IMR-90 (cell line): ENCODE measurements around the gene CRLF1. TPM values are rescaled to one million over a fixed set of nuclear protein-coding genes. Genes with fewer than 3 reads are reported as not detected.

Experiments
- ATAC-seq: fragments of 200-7000 bp; cut with Tn5 transposase; 2 replicates; pipeline ENCODE4 v1.9.1; 2020; ENCODE audit warnings: low read depth, mild to moderate bottlenecking, moderate library complexity
- BruUV-seq: library from RNA; stranded (reverse); fragments of 400-500 nt; replicated peaks from 2 replicates; lab custom pipeline; 2021; lab: Mats Ljungman, UMichigan
- CTCF ChIA-PET: fragments of 300-600 bp; formaldehyde crosslinking; extraction: SDS; loops from one replicate; lab custom pipeline; 2021; ENCODE audit warnings: antibody characterized with exemption; lab: Yijun Ruan, JAX
- POLR2A ChIA-PET: fragments of 300-600 bp; sonication (Branson Sonifier 250); formaldehyde crosslinking; loops from one replicate; lab custom pipeline; 2022; ENCODE audit warnings: antibody characterized with exemption; ENCODE audit not compliant: unreplicated experiment; lab: Charles Lee
- DNase-seq: peaks from one replicate; pipeline ENCODE4 v3.0.0; 2013
- H2AFZ ChIP-seq: replicated peaks from 2 replicates; pipeline ENCODE3; 2013; ENCODE audit warnings: low read length, mild to moderate bottlenecking; ENCODE audit not compliant: poor library complexity
- H2AK5ac ChIP-seq: 2 replicates; pipeline ENCODE4 v1.6.1; 2013; ENCODE audit warnings: low read depth, low read length, inconsistent platforms
- H2AK9ac ChIP-seq: replicated peaks from 2 replicates; pipeline ENCODE3; 2013; ENCODE audit warnings: mild to moderate bottlenecking, low read depth, low read length, moderate library complexity; ENCODE audit not compliant: poor library complexity
- H2BK120ac ChIP-seq: 2 replicates; pipeline ENCODE4 v1.6.1; 2013; ENCODE audit warnings: low read depth, low read length, inconsistent platforms
- H2BK15ac ChIP-seq: 3 replicates; pipeline ENCODE4 v1.6.1; 2013; ENCODE audit warnings: low read depth, low read length, inconsistent platforms
- H2BK20ac ChIP-seq: 2 replicates; pipeline ENCODE4 v1.6.1; 2013; ENCODE audit warnings: low read depth, mild to moderate bottlenecking, inconsistent platforms, low read length, moderate library complexity
- H2BK5ac ChIP-seq: 2 replicates; pipeline ENCODE4 v1.6.1; 2013; ENCODE audit warnings: mild to moderate bottlenecking, low read depth, low read length, inconsistent platforms; ENCODE audit not compliant: poor library complexity, severe bottlenecking
- H3K14ac ChIP-seq: replicated peaks from 2 replicates; pipeline ENCODE4 v1.6.1; 2013; ENCODE audit warnings: low read depth, low read length, inconsistent platforms
- H3K18ac ChIP-seq: 2 replicates; pipeline ENCODE4 v1.6.1; 2013; ENCODE audit warnings: low read depth, low read length, control low read depth
- H3K23ac ChIP-seq: 2 replicates; pipeline ENCODE4 v1.6.1; 2013; ENCODE audit warnings: low read depth, low read length, inconsistent platforms
- H3K27ac ChIP-seq: 2 replicates; pipeline ENCODE4 v1.5.1; 2013; ENCODE audit warnings: mild to moderate bottlenecking, control low read depth, low read length; ENCODE audit not compliant: insufficient read depth
- H3K27me3 ChIP-seq: 2 replicates; pipeline ENCODE4 v1.6.1; 2013; ENCODE audit warnings: low read length; ENCODE audit not compliant: control insufficient read depth, insufficient read depth
- H3K36me3 ChIP-seq: 2 replicates; pipeline ENCODE4 v1.6.1; 2013; ENCODE audit warnings: low read length, mixed read lengths; ENCODE audit not compliant: control insufficient read depth, insufficient read depth
- H3K4ac ChIP-seq: 2 replicates; pipeline ENCODE4 v1.6.1; 2013; ENCODE audit warnings: low read depth, low read length, inconsistent platforms
- H3K4me1 ChIP-seq: 2 replicates; pipeline ENCODE4 v1.6.1; 2013; ENCODE audit warnings: low read length, mixed read lengths; ENCODE audit not compliant: control insufficient read depth, insufficient read depth
- H3K4me2 ChIP-seq: 2 replicates; pipeline ENCODE4 v1.6.1; 2013; ENCODE audit warnings: low read depth, mild to moderate bottlenecking, control low read depth, low read length, moderate library complexity
- H3K4me3 ChIP-seq: 2 replicates; pipeline ENCODE4 v1.5.1; 2013; ENCODE audit warnings: low read depth, mild to moderate bottlenecking, control low read depth, low read length, moderate library complexity; ENCODE audit not compliant: insufficient read depth
- H3K56ac ChIP-seq: 2 replicates; pipeline ENCODE4 v1.6.1; 2013; ENCODE audit warnings: low read length, inconsistent platforms; ENCODE audit not compliant: insufficient read depth; ENCODE audit errors: extremely low read depth
- H3K79me1 ChIP-seq, 2 experiments: 2 replicates each; pipeline ENCODE4 v1.6.1; 2013; ENCODE audit warnings: low read length in 2 of 2, inconsistent platforms in 1 of 2, low read depth in 1 of 2
- H3K9ac ChIP-seq: 2 replicates; pipeline ENCODE4 v1.6.1; 2013; ENCODE audit warnings: low read depth, low read length, control low read depth
- H3K9me1 ChIP-seq: 2 replicates; pipeline ENCODE4 v1.6.1; 2013; ENCODE audit warnings: low read length, inconsistent platforms; ENCODE audit not compliant: insufficient read depth
- H3K9me3 ChIP-seq: 2 replicates; pipeline ENCODE4 v1.6.1; 2013; ENCODE audit warnings: low read length; ENCODE audit not compliant: control insufficient read depth, insufficient read depth
- H4K20me1 ChIP-seq: 2 replicates; pipeline ENCODE4 v1.6.1; 2013; ENCODE audit warnings: low read length, inconsistent platforms; ENCODE audit not compliant: insufficient read depth
- H4K5ac ChIP-seq: 2 replicates; pipeline ENCODE4 v1.6.1; 2013; ENCODE audit warnings: mild to moderate bottlenecking, low read depth, low read length, control low read depth
- H4K8ac ChIP-seq, 2 experiments: 2 replicates each; pipeline ENCODE4 v1.6.1; 2013; ENCODE audit warnings: low read depth in 2 of 2, low read length in 2 of 2, control low read depth in 1 of 2, inconsistent platforms in 1 of 2
- H4K91ac ChIP-seq: 2 replicates; pipeline ENCODE4 v1.6.1; 2013; ENCODE audit warnings: low read depth, low read length, inconsistent platforms; ENCODE audit not compliant: insufficient read depth
- BHLHE40 ChIP-seq: fragments of 150-350 bp; IDR thresholded peaks from 2 replicates; pipeline ENCODE4 v1.6.1; 2016; ENCODE audit warnings: mild to moderate bottlenecking, low read depth, low read length
- CEBPB ChIP-seq: IDR thresholded peaks from 2 replicates; pipeline ENCODE4 v1.6.1; 2012; ENCODE audit warnings: low read depth, low read length, improper control_type of control experiment
- CHD1 ChIP-seq: IDR thresholded peaks from 2 replicates; pipeline ENCODE4 v1.6.1; 2012; ENCODE audit warnings: low read depth, low read length, improper control_type of control experiment
- FOS ChIP-seq: fragments of 150-350 bp; IDR thresholded peaks from 2 replicates; pipeline ENCODE4 v1.6.1; 2016; ENCODE audit warnings: low read depth, low read length
- MAZ ChIP-seq: IDR thresholded peaks from 2 replicates; pipeline ENCODE4 v1.6.1; 2012; ENCODE audit warnings: low read depth, mild to moderate bottlenecking, low read length, improper control_type of control experiment, moderate library complexity, borderline replicate concordance
- NFE2L2 ChIP-seq: fragments of 150-350 bp; IDR thresholded peaks from 2 replicates; pipeline ENCODE4 v1.6.1; 2016; ENCODE audit warnings: low read depth, mild to moderate bottlenecking, low read length
- POLR2A ChIP-seq: IDR thresholded peaks from 2 replicates; pipeline ENCODE4 v1.6.1; 2012; ENCODE audit warnings: mild to moderate bottlenecking, low read depth, low read length
- RAD21 ChIP-seq: IDR thresholded peaks from 2 replicates; pipeline ENCODE4 v1.6.1; 2012; ENCODE audit warnings: low read length, improper control_type of control experiment
- RCOR1 ChIP-seq: IDR thresholded peaks from 2 replicates; pipeline ENCODE4 v1.6.1; 2012; ENCODE audit warnings: mild to moderate bottlenecking, low read length, improper control_type of control experiment; ENCODE audit not compliant: insufficient replicate concordance
- RFX5 ChIP-seq: IDR thresholded peaks from 2 replicates; pipeline ENCODE4 v1.8.0; 2012; ENCODE audit warnings: low read depth, mild to moderate bottlenecking, low read length, moderate library complexity
- SMC3 ChIP-seq: fragments of 150-350 bp; IDR thresholded peaks from 2 replicates; pipeline ENCODE4 v1.6.1; 2016; ENCODE audit warnings: low read depth, mild to moderate bottlenecking, antibody characterized with exemption, low read length, moderate library complexity
- WGBS, 2 experiments: methylation state at CpG; one replicate each; pipeline versions ENCODE4 v1.1.5 to v1.1.7; 2013; ENCODE audit warnings: missing lambda C conversion rate in 2 of 2; ENCODE audit not compliant: insufficient read length in 1 of 2; ENCODE audit errors: extremely low coverage in 2 of 2; 5-methylcytosine and 5-hydroxymethylcytosine counted together
- dilution Hi-C: fragments of 300-500 bp; cut with HindIII; formaldehyde crosslinking; loops from one replicate; pipeline ENCODE4 v1.14.3; 2018; ENCODE audit warnings: low sequenced_read_pairs; ENCODE audit not compliant: unreplicated experiment
- in situ Hi-C: fragments of 300-500 bp; cut with MboI; formaldehyde crosslinking; loops from 3 replicates; pipeline ENCODE4 v1.14.3; 2019; ENCODE audit warnings: low sequenced_read_pairs, inconsistent platforms, mixed read lengths
- intact Hi-C: fragments of 100-400 bp; cut with micrococcal nuclease; formaldehyde crosslinking; loops from 2 replicates; pipeline ENCODE4 v1.10.0; 2022
- polyA plus RNA-seq, 3 experiments: library from polyadenylated mRNA; depleted of rRNA; stranded (reverse); fragments of >200 nt; gene quantifications; 2 replicates each; pipeline ENCODE4 v1.2.3, GENCODE V29; 2012; ENCODE audit warnings: low replicate concordance in 1 of 3
- total RNA-seq: library from RNA; depleted of rRNA; stranded (reverse); fragments of >200 nt; gene quantifications from 2 replicates; pipeline ENCODE4 v1.2.3, GENCODE V29; 2012
- TF ChIP-seq, protein P1 (sequence below): conservative IDR thresholded peaks from 2 replicates; pipeline ENCODE4 v1.5.1; 2012; ENCODE audit warnings: mild to moderate bottlenecking, low read depth, low read length, improper control_type of control experiment
- TF ChIP-seq, protein P2 (sequence below): fragments of 150-350 bp; IDR thresholded peaks from 2 replicates; pipeline ENCODE4 v1.6.1; 2017; ENCODE audit warnings: mild to moderate bottlenecking, antibody characterized with exemption, low read length, low read depth

CRLF1 gene
- total and polyA plus RNA-seq, 2 of the 4 experiments (the other 2 are of a cell fraction): 0.18 to 3.1 TPM

DNA sequence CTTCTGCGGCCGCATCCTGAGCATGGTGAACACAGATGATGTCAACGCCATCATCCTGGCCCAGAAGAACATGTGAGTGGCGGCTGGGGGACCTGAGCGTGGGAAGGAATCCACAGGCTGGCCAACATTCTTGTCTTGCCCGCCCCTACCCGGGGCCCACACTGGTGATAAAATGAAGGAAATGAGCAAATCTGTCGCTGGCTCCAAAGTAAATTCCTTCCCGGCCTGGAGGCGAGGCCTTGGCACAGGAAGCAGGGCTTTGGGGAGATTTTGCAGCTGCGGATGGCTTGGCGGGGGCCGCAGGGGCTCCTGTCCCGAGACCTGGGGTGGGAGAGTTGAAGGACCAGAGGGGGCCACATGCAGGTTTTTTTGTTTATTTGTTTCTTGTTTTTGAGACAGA lies 44.5 kb downstream of the CRLF1 start:
- Histone ChIP-seq H3K18ac (no peak overlapping the region), H4K20me1 (no peaks in the 10 kb centered on the region), H3K9ac (no peak overlapping the region), H3K14ac (no peak overlapping the region), H3K4me2 (no peak overlapping the region), H2BK5ac (no peak overlapping the region), H3K23ac (no peak overlapping the region), H3K4ac (no peak overlapping the region), H2BK15ac (no peak overlapping the region), H3K4me1 (0 out of 2 replicates have a peak, but pooled peaks cover 2% of the 10 kb centered on the region), H3K27me3 (no peaks in the 10 kb centered on the region), H3K4me3 (no peak overlapping the region), H4K5ac (no peak overlapping the region), H3K56ac (no peak overlapping the region), H2AK5ac (no peak overlapping the region), H3K79me1 (peaks cover 24 to 47% of the 10 kb centered on the region in 2 experiments), H2AK9ac (no peak overlapping the region), H2AFZ (no peak overlapping the region), H3K36me3 (peaks cover 37% of the 10 kb centered on the region), H4K8ac (no peak overlapping the region), H2BK20ac (no peak overlapping the region), H2BK120ac (no peak overlapping the region), H3K9me1 (0 out of 2 replicates have a peak, but pooled peaks cover 2% of the 10 kb centered on the region), H4K91ac (no peak overlapping the region), H3K9me3 (no peaks in the 10 kb centered on the region), H3K27ac (no peak overlapping the region)
- dilution Hi-C loops (no loop called here), in situ Hi-C loops (no loop called here), intact Hi-C loops (no loop called here)
- TF ChIP-seq, protein P1, sequence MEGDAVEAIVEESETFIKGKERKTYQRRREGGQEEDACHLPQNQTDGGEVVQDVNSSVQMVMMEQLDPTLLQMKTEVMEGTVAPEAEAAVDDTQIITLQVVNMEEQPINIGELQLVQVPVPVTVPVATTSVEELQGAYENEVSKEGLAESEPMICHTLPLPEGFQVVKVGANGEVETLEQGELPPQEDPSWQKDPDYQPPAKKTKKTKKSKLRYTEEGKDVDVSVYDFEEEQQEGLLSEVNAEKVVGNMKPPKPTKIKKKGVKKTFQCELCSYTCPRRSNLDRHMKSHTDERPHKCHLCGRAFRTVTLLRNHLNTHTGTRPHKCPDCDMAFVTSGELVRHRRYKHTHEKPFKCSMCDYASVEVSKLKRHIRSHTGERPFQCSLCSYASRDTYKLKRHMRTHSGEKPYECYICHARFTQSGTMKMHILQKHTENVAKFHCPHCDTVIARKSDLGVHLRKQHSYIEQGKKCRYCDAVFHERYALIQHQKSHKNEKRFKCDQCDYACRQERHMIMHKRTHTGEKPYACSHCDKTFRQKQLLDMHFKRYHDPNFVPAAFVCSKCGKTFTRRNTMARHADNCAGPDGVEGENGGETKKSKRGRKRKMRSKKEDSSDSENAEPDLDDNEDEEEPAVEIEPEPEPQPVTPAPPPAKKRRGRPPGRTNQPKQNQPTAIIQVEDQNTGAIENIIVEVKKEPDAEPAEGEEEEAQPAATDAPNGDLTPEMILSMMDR: no peak
- no peak for TF ChIP-seq RCOR1
- TF ChIP-seq CHD1: no peak
- no peak for TF ChIP-seq FOS
- TF ChIP-seq SMC3: no peak
- TF ChIP-seq MAZ: no peak
- TF ChIP-seq RFX5: no peak
- TF ChIP-seq, protein P2, sequence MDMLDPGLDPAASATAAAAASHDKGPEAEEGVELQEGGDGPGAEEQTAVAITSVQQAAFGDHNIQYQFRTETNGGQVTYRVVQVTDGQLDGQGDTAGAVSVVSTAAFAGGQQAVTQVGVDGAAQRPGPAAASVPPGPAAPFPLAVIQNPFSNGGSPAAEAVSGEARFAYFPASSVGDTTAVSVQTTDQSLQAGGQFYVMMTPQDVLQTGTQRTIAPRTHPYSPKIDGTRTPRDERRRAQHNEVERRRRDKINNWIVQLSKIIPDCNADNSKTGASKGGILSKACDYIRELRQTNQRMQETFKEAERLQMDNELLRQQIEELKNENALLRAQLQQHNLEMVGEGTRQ: no peak
- TF ChIP-seq BHLHE40: no peak
- no peak for TF ChIP-seq NFE2L2
- TF ChIP-seq POLR2A: no peak
- TF ChIP-seq RAD21: no peak
- TF ChIP-seq CEBPB: no peak
- 88% methylated on average over 3 of the region's 14 CpGs; no CpG with 5 or more reads in 1 of the 2 experiments for WGBS, 2 experiments
- ChIA-PET POLR2A (interaction anchor here (0.8 kb wide), 1 partner anchor 9 kb away, joined by 3 read pairs; the partner anchor contains the start of gene UBA52), CTCF (no interaction called here)
- DNase-seq (no peak), ATAC-seq (no peak)
- no TSS peak for BruUV-seq
